ENCODE data around the gene CCDC148. TPM values are rescaled to one million over a fixed set of nuclear protein-coding genes. Genes with fewer than 3 reads are reported as not detected.

Gene CCDC148
- total RNA-seq, 4 donors from 2014 or later: not detected

- TF ChIP-seq, protein P1, sequence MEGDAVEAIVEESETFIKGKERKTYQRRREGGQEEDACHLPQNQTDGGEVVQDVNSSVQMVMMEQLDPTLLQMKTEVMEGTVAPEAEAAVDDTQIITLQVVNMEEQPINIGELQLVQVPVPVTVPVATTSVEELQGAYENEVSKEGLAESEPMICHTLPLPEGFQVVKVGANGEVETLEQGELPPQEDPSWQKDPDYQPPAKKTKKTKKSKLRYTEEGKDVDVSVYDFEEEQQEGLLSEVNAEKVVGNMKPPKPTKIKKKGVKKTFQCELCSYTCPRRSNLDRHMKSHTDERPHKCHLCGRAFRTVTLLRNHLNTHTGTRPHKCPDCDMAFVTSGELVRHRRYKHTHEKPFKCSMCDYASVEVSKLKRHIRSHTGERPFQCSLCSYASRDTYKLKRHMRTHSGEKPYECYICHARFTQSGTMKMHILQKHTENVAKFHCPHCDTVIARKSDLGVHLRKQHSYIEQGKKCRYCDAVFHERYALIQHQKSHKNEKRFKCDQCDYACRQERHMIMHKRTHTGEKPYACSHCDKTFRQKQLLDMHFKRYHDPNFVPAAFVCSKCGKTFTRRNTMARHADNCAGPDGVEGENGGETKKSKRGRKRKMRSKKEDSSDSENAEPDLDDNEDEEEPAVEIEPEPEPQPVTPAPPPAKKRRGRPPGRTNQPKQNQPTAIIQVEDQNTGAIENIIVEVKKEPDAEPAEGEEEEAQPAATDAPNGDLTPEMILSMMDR (IDR thresholded peaks at IDR 0.05): no peak
- no peak for TF ChIP-seq POLR2A (IDR thresholded peaks at IDR 0.05)
- no peak for DNase-seq
- Histone ChIP-seq H3K4me1 (no peaks in the 10 kb centered on the region), H3K27ac (no peak overlapping the region), H3K4me3 (no peak overlapping the region), H3K27me3 (no peaks in the 10 kb centered on the region), H3K9me3 (no peaks in the 10 kb centered on the region), H3K36me3 (no peaks in the 10 kb centered on the region)
These were observed 10.7 kb upstream of the CCDC148 start for GRCh38 chr2:158467248-158467647.

DNA sequence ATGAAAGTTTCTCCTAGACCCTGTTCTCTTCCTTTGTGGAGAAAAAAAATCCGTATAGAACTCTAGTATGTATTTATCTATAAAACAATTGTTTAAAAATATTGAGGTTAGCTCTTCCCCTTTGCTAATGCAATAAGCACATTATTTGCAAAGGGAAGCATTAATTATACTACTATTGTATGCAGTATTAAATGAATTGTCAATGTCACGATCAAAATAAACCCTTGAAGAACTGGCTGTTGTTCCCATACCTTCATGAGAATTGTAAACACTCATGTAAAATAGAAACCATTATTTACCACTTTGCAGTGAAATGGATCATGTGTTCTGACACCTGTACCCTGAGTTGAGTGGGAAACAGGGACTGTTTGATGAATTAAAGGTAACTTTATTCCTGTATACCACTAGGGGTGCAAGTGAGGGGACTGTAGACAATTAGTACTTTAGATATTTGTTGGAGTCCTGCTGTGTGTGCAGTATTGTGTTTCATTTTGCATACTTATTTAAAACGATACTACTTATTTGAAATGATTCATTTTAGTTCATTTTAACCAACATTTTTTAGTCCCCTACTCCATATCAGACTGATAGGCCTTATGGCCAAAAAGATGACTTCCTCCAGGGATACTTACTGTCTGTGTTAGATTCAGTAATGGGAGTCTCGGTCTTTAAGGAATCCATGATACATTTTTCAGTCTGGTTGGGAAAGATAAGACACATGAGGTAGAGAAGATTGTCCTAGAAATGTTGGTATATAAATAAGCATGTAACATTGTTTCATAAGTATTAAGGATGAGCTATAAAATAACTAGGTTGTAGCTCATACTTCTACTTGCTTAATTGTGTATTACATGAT, 8.1 kb upstream of the CCDC148 start:
- Histone ChIP-seq H3K27me3 (no peaks in the 10 kb centered on the region), H3K9me3 (no peaks in the 10 kb centered on the region), H3K36me3 (no peaks in the 10 kb centered on the region), H3K4me3 (no peak overlapping the region), H3K4me1 (peaks cover 0 to 9% (median 0%) of the 10 kb centered on the region in 4 donors), H3K27ac (no peak overlapping the region)
- no peak for TF ChIP-seq POLR2A (IDR thresholded peaks at IDR 0.05)
- TF ChIP-seq, protein P1 (IDR thresholded peaks at IDR 0.05): peak in 5 of 6 experiments; percentile 19 to 47 (median 43)
- no peak for DNase-seq

- Histone ChIP-seq H3K9me3 (no peaks in the 10 kb centered on the region), H3K27me3 (no peaks in the 10 kb centered on the region), H3K36me3 (no peaks in the 10 kb centered on the region), H3K4me3 (no peak overlapping the region), H3K27ac (no peak overlapping the region), H3K4me1 (peaks cover 0 to 10% (median 2%) of the 10 kb centered on the region in 4 donors)
- DNase-seq: no peak
- TF ChIP-seq POLR2A (IDR thresholded peaks at IDR 0.05): no peak
- TF ChIP-seq, protein P1 (IDR thresholded peaks at IDR 0.05): no peak
These were observed 7.0 kb upstream of the CCDC148 start for GRCh38 chr2:158463496-158464095.

DNA sequence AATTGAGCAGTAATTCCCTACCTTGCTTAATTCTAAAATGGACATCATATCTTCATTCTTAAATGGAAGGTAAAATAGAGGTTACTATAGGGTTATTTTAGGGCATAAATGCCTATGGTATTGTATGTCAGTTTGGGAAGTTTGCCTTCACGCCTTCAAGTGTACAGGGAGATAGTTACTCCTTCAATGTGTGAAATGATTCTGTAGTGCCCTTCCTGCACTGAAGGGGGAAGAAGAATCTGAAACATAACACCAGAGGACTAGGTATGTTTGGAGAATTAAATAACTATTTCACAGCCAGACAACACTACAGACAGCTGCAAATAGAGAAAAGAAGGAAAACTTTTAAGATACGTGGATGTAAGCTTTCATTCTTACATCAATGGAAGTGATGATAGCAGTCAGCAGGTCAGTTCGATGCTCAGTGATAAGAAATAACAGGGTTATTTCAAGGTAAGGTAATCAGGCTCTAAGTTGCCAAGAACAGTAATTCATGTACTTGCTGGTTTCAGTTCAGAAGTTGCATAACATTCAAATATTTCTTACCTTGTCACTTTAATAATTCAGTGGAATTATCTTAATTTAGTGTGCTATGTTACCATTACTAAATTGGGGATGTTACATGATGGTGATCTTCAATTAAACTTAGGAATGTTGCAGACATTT, 4.2 kb upstream of the CCDC148 start:
- no peak for DNase-seq
- peak overlapping the region in 1 of 4 donors; percentile 4 for H3K27ac ChIP-seq
- H3K4me1 ChIP-seq: peaks cover 0 to 21% (median 4%) of the 10 kb centered on the region in 4 donors
- TF ChIP-seq, protein P1 (IDR thresholded peaks at IDR 0.05): peak in 3 of 6 experiments; percentile 15 to 27 (median 20)
- no peak for TF ChIP-seq POLR2A (IDR thresholded peaks at IDR 0.05)
- H3K27me3 ChIP-seq: no peaks in the 10 kb centered on the region
- H3K4me3 ChIP-seq: no peak overlapping the region
- no peaks in the 10 kb centered on the region for H3K9me3 ChIP-seq
- H3K36me3 ChIP-seq: no peaks in the 10 kb centered on the region

DNA sequence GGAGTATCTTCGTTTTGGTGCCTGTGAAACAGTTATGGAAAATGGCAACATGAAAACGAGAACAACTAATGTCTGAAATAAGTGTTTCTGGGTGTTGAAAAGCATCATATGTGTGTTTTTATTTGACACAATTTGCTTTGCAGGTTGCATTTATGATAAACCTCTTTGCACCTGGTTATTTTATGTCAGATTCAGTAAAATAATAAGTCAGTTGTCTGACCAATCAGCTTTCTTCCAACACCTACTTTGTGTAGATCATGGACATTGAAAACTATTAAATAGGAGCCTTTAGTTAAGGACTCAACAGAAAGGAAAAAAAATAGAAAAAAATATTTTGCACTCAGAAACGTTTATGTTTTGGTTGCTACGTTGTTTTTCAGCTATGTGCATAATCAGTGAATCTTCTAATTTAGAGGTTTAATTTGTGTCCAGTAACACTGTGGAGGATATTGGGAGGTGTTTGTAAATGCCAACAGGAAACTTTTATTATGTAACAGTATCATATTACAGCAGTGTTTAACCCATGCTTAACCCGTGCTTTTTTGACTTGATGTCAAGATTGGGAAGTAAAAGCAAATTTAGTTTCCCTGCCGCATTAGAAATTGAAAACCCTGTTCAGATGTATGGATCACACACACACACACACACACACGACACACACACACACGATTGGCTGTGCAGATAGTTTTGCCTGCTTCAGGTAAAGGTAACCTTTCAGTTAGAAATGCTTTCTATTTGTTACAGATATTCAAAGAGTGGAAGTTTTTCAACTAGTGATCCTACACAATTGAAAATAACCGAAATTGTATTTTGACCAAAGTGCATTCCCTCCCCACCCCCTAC, 2.8 kb upstream of the CCDC148 start:
- Histone ChIP-seq H3K9me3 (no peaks in the 10 kb centered on the region), H3K4me3 (no peak overlapping the region), H3K27ac (no peak overlapping the region), H3K36me3 (no peaks in the 10 kb centered on the region), H3K4me1 (peaks cover 0 to 21% (median 4%) of the 10 kb centered on the region in 4 donors), H3K27me3 (no peaks in the 10 kb centered on the region)
- TF ChIP-seq, protein P1 (IDR thresholded peaks at IDR 0.05): no peak
- TF ChIP-seq POLR2A (IDR thresholded peaks at IDR 0.05): no peak
- no peak for DNase-seq

Data from Peyer's patch (tissue), 4 donors.